ENCODE data around the gene WRAP53.

The WRAP53 gene

GRCh38 chr17:7684851-7685532 lies 3.3 kb upstream of the WRAP53 start:
- no peak for DNase-seq (ENCODE audit: low read depth)

DNA sequence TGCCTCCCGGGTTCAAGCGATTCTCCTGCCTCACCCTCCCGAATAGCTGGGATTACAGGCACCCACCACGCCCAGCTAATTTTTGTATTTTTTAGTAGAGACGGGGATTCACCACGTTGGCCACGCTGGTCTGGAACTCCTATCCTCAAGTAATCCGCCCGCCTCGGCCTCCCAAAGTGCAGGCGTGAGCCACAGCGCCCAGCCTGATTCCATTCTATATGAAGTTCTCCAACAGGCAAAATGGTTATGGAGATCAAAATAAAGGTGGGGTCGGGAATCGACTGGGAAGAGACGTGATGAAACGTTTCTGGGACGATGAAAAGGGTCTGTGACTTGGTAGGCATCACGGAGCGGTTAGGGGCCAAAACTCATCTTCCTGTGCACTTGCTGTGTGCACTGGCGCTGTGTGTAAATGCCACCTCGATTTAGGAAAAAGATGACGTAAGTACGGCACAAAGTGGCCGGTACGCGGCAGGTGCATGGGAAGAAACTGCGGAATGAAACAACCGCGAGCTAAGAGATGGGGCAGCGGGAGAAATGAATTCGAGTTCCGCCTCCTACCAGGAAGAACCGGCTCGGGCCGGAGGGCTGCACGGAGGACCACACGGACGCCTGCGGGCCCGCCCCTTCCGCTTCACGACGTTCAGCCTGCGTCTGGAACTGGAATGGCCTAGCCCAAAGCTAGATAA lies 2.6 kb upstream of the WRAP53 start:
- DNase-seq (ENCODE audit: low read depth): peak; percentile 81

GRCh38 chr17:7686222-7687071 lies 1.8 kb upstream of the WRAP53 start:
- peak; percentile 61 for DNase-seq (ENCODE audit: low read depth)

- DNase-seq (ENCODE audit: low read depth): peak; percentile 79
These were observed 987 bp upstream of the WRAP53 start, which contains the start of gene TP53 for GRCh38 chr17:7687072-7687907. Gene TP53 (minus strand): TSS chr17:7687490. CDS start chr17:7676594, 10,896 bp downstream.

- no peak for DNase-seq (ENCODE audit: low read depth)
These were observed 585 bp downstream of the WRAP53 start for GRCh38 chr17:7688808-7689316.

DNA sequence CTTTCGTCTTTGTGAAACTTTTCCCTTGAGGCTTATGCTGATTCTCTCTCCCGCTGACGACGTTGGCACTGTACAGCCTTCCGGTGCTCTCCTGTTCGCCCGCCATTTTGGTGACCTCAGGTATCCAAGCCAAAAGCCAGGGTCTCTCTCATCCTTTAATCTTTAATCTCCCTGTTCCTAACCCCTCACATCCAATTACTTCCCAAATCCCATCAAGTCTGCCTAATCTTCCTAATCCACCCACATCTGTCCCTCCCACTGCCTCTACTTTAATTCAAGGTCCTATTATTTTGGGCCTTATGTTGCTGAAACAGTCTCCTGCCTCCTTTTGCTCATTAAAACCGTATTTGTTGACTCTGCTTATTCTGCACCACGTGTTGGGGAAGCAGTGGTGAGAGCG lies 7.3 kb downstream of the WRAP53 start:
- DNase-seq (ENCODE audit: low read depth): no peak

GRCh38 chr17:7697828-7698588 lies 9.7 kb downstream of the WRAP53 start:
- DNase-seq (ENCODE audit: low read depth): no peak

DNA sequence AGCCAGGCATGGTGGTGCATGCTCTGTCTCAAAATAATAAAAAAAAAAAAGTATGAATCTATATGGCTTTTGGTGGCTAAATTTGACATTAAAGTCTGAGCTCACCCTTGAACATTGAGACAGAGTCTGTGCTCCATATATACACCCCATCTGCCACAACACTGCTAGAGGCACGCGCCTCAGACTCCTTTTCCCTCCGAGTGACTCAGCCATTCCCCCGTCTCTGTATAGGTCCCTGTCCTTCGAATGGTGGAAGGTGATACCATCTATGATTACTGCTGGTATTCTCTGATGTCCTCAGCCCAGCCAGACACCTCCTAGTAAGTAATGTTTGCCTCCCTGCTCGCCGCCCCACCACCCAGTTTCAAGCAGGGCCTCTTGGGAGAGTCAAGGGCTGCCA lies 12.2 kb downstream of the WRAP53 start:
- DNase-seq (ENCODE audit: low read depth): no peak

DNA sequence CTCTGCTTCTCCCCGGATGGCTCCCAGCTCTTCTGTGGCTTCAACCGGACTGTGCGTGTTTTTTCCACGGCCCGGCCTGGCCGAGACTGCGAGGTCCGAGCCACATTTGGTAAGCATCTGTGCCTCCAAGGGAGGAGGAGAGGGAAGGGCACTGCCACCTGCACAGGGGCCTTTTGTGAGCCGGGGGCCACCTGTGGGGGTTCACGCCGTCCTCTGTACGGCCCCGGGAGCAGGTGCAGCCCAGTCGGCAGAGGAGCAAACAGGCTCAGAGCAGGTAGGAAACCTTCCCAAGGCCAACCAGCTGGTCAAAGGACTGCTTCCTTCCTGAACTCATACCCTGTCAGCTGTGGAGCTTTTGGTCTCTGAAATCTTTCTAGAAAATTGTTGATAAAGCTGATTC lies 13.4 kb downstream of the WRAP53 start:
- no peak for DNase-seq (ENCODE audit: low read depth)

GRCh38 chr17:7702776-7703175 lies 14.5 kb downstream of the WRAP53 start:
- DNase-seq (ENCODE audit: low read depth): no peak

- DNase-seq (ENCODE audit: low read depth): no peak
These were observed 15.6 kb downstream of the WRAP53 start for GRCh38 chr17:7703584-7704479.

- no peak for DNase-seq (ENCODE audit: low read depth)
These were observed 16.5 kb downstream of the WRAP53 start, which contains the start of gene EFNB3 for GRCh38 chr17:7704601-7705268. Gene EFNB3 (plus strand): TSS chr17:7705202. CDS start chr17:7705599, 397 bp downstream.

DNA sequence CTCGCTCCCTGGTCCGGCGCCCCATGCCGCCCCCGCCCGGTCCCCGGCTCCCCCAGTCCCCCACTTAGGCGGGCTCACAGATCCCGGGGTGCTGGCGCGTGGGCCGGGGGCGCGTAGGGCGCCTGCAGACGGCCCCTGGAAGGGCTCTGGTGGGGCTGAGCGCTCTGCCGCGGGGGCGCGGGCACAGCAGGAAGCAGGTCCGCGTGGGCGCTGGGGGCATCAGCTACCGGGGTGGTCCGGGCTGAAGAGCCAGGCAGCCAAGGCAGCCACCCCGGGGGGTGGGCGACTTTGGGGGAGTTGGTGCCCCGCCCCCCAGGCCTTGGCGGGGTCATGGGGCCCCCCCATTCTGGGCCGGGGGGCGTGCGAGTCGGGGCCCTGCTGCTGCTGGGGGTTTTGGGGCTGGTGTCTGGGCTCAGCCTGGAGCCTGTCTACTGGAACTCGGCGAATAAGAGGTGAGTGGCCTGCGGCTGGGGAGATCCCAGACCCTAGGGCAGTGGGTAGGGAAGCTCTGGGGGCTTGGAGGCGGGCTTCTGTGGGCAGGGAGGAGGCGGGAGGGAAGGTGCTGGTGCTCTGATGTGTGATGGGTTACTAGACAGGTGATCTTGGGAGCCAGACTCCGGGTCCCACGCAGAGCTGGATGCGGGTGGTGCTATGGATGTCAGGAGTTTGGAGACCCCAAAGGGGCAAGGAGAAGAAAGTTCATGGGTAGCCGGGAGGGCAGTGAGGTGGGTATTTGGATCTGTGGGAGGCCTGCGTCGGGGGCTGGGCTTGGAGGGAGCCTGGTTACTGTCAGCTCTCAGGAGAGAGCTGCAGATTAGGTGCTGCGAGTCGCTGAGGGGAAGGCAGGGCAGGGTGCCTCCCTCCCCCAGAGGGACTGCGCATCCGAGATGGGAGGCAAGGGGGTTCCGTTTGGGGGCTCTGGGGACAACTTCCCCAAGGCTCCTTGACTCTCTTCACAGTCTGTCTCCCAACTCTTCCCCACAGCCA lies 17.3 kb downstream of the WRAP53 start:
- no peak for DNase-seq (ENCODE audit: low read depth)

GRCh38 chr17:7706631-7707354 lies 18.5 kb downstream of the WRAP53 start:
- no peak for DNase-seq (ENCODE audit: low read depth)

GRCh38 chr17:7707446-7707845 lies 19.2 kb downstream of the WRAP53 start:
- DNase-seq (ENCODE audit: low read depth): no peak

- no peak for DNase-seq (ENCODE audit: low read depth)
These were observed 19.8 kb downstream of the WRAP53 start for GRCh38 chr17:7707858-7708750.

Data from stimulated activated CD8-positive, alpha-beta memory T cell treated with anti-CD3 and anti-CD28 coated beads, Interleukin-4, amount 100 ng/mL, for 24 hours (primary cell).